ENCODE results near the gene CACNG1. TPM values are rescaled to one million over a fixed set of nuclear protein-coding genes. Genes with fewer than 3 reads are reported as not detected.

CACNG1 gene
- total RNA-seq, 1 donor from 2014 or later, result 0.44 TPM

DNA sequence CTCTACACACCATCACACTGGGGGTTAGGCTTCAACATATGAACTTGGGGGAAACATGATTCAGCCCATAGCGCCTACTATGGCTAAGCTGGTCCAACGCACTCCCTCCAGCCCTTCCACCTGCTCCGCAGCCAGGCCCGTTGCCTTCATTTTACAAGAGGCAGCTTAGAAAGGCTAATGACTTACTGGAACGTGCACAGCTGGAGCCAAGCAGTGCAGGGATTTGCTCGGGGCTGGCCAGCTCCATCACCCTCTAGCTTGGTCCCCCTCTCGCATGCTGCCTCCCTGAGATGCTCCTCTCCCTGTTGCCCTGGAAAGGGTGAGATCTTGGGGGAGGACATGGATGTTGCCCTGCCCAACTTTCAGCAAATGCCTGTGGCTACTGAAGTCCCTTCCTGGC, 2.8 kb upstream of the CACNG1 start:
- Mint-ChIP-seq H3K4me1 (no peaks in the 10 kb centered on the region), H3K27ac (ENCODE audit: unreplicated experiment) (no peak overlapping the region), H3K4me3 (no peak overlapping the region), H3K36me3 (ENCODE audit: low read depth) (no peaks in the 10 kb centered on the region), H3K9me3 (peaks cover under 1% of the 10 kb centered on the region), H3K27me3 (ENCODE audit: low read depth) (no peaks in the 10 kb centered on the region)
- no peak for DNase-seq (ENCODE audit: low read depth, low spot score)
- TF ChIP-seq, protein P1, sequence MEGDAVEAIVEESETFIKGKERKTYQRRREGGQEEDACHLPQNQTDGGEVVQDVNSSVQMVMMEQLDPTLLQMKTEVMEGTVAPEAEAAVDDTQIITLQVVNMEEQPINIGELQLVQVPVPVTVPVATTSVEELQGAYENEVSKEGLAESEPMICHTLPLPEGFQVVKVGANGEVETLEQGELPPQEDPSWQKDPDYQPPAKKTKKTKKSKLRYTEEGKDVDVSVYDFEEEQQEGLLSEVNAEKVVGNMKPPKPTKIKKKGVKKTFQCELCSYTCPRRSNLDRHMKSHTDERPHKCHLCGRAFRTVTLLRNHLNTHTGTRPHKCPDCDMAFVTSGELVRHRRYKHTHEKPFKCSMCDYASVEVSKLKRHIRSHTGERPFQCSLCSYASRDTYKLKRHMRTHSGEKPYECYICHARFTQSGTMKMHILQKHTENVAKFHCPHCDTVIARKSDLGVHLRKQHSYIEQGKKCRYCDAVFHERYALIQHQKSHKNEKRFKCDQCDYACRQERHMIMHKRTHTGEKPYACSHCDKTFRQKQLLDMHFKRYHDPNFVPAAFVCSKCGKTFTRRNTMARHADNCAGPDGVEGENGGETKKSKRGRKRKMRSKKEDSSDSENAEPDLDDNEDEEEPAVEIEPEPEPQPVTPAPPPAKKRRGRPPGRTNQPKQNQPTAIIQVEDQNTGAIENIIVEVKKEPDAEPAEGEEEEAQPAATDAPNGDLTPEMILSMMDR (conservative IDR thresholded peaks at IDR 0.05), result no peak

DNA sequence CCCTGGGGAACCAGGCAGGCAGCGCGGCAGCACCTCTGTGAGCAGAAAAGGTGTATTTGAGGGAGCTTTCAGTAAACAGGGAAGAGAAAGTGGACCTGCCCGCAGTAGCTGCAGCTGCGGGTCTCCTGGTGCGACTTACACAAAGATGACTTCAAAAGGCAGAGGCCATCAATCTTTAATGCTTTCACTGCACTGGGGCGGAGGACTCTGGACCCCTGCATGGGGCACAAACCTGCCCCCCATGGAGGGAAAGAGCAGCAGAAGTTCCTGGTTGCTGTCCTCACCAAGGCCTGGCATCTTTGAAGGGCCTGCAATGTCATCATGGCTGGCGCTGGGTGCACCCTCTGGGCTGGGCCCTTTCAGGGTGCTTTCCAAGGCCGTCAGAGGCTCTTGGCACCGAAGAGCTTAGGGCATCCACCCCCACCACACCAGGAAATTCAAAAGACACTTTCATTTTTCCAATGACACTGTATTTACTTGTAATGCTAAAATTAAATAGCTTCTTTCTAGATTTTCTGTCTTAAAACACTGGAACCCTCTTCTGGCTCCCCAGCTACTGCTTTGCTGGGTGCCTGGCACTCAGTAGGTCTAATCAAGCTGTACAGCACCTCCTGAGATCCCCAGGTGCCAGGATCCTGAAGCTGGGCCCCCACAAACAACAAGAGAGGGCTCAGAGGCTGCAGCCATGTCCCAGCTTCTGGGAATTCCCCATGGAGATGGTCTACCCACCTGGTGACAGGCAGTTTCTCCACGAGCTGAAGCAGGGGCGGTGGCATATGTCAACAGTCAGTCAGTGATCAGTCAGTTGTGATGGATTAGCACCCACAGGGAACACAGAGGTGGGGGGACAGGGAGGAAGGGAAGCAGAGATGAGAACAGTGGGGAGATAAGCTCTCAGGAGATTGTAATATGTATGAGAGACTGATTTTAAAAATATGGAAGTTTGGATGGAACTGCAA, 2.1 kb upstream of the CACNG1 start:
- no peak overlapping the region for H3K27ac Mint-ChIP-seq (ENCODE audit: unreplicated experiment)
- H3K27me3 Mint-ChIP-seq (ENCODE audit: low read depth), result no peaks in the 10 kb centered on the region
- H3K4me3 Mint-ChIP-seq, result no peak overlapping the region
- no peaks in the 10 kb centered on the region for H3K4me1 Mint-ChIP-seq
- no peaks in the 10 kb centered on the region for H3K9me3 Mint-ChIP-seq
- no peaks in the 10 kb centered on the region for H3K36me3 Mint-ChIP-seq (ENCODE audit: low read depth)
- DNase-seq (ENCODE audit: low read depth, low spot score), result no peak
- TF ChIP-seq, protein P1 (conservative IDR thresholded peaks at IDR 0.05), result no peak

DNA sequence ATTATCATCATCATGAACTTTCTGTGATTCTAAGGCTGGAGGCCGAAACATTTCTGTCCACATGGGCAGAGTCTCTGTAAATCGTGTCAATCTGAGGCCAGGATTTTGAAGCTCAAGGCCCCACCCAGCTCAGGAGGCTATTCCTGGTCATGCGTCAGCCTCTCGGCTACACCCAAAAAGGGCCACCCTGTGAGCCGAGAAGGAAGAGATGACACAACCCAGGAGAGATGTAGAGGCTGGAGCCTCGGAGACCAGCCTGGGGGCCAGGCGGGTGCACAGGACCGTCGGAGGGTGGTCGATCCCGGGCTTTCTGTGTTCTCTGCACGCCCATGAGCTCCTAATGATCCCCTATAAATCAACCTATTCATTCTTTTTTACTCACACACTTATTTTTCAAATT, 1.1 kb upstream of the CACNG1 start:
- Mint-ChIP-seq H3K27ac (ENCODE audit: unreplicated experiment) (no peak overlapping the region), H3K36me3 (ENCODE audit: low read depth) (no peaks in the 10 kb centered on the region), H3K9me3 (no peaks in the 10 kb centered on the region), H3K4me3 (no peak overlapping the region), H3K4me1 (no peaks in the 10 kb centered on the region), H3K27me3 (ENCODE audit: low read depth) (no peaks in the 10 kb centered on the region)
- DNase-seq (ENCODE audit: low read depth, low spot score), result no peak
- TF ChIP-seq, protein P1 (conservative IDR thresholded peaks at IDR 0.05), result no peak

DNA sequence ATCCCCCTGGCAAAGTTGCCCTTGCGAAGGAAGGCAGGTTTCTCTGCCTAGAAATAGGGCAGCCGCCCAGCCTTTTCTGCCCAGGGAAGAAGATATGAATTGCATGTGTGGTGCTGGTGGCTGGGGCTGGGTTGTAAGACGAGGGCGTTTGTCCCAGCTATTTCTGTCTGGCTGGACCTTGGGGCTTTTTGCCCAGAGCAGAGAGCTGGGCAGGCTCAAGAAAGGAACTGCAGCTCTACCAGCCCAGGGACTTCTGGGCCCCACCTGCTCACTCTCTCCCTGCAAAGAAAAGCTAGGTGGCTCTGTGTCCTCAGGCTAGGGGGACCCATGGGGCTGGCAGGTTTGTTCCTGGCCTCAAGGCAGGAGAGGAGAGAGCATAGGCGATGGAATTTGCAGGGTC, 586 bp downstream of the CACNG1 start:
- H3K27ac Mint-ChIP-seq (ENCODE audit: unreplicated experiment), result no peak overlapping the region
- no peak overlapping the region for H3K4me3 Mint-ChIP-seq
- no peaks in the 10 kb centered on the region for H3K4me1 Mint-ChIP-seq
- TF ChIP-seq, protein P1 (conservative IDR thresholded peaks at IDR 0.05), result no peak
- H3K9me3 Mint-ChIP-seq, result peaks cover 8% of the 10 kb centered on the region
- peaks cover 2% of the 10 kb centered on the region for H3K36me3 Mint-ChIP-seq (ENCODE audit: low read depth)
- DNase-seq (ENCODE audit: low read depth, low spot score), result no peak
- H3K27me3 Mint-ChIP-seq (ENCODE audit: low read depth), result no peaks in the 10 kb centered on the region

DNA sequence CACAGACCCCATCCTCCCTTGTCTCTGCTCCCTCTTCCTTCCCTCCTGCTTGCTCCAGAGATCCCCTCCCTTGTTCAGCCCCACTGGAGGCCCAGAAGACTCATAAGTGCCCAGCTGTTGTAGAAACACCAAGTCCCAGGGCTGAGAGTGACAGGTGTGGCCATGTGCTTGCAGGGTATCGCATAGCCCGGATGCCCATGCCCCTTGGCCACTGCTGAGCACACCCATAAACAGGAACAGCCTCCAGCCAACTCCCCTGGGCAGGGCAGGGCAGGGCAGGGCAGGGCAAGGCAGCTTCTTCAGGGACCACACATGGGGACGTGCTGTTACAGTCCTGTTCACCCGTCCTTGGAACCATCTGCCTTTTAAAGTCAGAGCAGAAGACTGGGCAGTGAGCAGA, 2.0 kb downstream of the CACNG1 start:
- peaks cover 8% of the 10 kb centered on the region for H3K9me3 Mint-ChIP-seq
- DNase-seq (ENCODE audit: low read depth, low spot score), result no peak
- H3K36me3 Mint-ChIP-seq (ENCODE audit: low read depth), result peaks cover 2% of the 10 kb centered on the region
- no peaks in the 10 kb centered on the region for H3K27me3 Mint-ChIP-seq (ENCODE audit: low read depth)
- H3K27ac Mint-ChIP-seq (ENCODE audit: unreplicated experiment), result no peak overlapping the region
- TF ChIP-seq, protein P1 (conservative IDR thresholded peaks at IDR 0.05), result no peak
- no peaks in the 10 kb centered on the region for H3K4me1 Mint-ChIP-seq
- no peak overlapping the region for H3K4me3 Mint-ChIP-seq
